HUES48 (cell line): Measurements from ENCODE around the gene CX3CL1.
"Not testable (repeated sequence)": the region's sequence is repeated elsewhere in the genome, so short reads cannot be mapped to it uniquely, and the experiment has no call there.

Experiments used
- H3K27ac ChIP-seq: one replicate; pipeline ENCODE4 v1.7.0; 2013; ENCODE audit warnings: low read depth, low read length, inconsistent platforms
- H3K27me3 ChIP-seq: 2 replicates; pipeline ENCODE4 v1.6.1; 2013; ENCODE audit warnings: mild to moderate bottlenecking, low read length; ENCODE audit not compliant: control insufficient read depth, insufficient read depth
- H3K36me3 ChIP-seq: 2 replicates; pipeline ENCODE4 v1.6.1; 2013; ENCODE audit warnings: low read length; ENCODE audit not compliant: control insufficient read depth, insufficient read depth
- H3K4me1 ChIP-seq: 2 replicates; pipeline ENCODE4 v1.6.1; 2013; ENCODE audit warnings: mild to moderate bottlenecking, low read length; ENCODE audit not compliant: control insufficient read depth, insufficient read depth
- H3K4me3 ChIP-seq: 2 replicates; pipeline ENCODE4 v1.5.1; 2013; ENCODE audit warnings: mild to moderate bottlenecking, low read depth, low read length
- H3K9ac ChIP-seq: 2 replicates; pipeline ENCODE4 v1.6.1; 2013; ENCODE audit warnings: mild to moderate bottlenecking, low read depth, low read length, moderate library complexity
- H3K9me3 ChIP-seq: 2 replicates; pipeline ENCODE4 v1.6.1; 2013; ENCODE audit warnings: low read length; ENCODE audit not compliant: control insufficient read depth, insufficient read depth

CX3CL1 gene

DNA sequence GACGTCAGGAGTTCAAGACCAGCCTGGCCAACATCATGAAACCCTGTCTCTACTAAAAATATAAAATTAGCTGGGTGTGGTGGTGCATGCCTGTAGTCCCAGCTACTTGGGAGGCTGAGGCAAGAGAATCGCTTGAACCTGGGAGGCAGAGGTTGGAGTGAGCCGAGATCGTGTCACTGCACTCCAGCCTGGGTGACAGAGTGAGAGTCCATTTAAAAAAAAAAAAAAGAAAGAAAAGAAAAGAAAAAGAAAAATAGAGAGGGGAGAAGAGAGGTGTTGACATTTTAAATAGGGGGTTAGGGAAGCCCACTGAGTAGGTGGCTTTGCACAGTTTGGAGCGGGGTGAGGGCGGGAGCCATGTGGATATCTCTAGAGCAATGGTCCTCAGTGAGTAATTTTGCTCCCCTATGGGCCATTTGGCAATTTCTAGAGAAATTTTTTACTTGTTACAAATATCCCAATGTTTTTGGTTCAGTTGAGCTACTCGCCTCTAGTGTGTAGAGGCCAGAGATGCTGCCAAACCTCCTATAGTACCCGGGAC lies 2.7 kb downstream of the CX3CL1 start:
- H3K9me3 ChIP-seq, H3K36me3 ChIP-seq, H3K9ac ChIP-seq, H3K27ac ChIP-seq, H3K4me3 ChIP-seq, H3K27me3 ChIP-seq: not testable (repeated sequence)
- H3K4me1 ChIP-seq: peaks cover 26% of the 10 kb centered on the region

DNA sequence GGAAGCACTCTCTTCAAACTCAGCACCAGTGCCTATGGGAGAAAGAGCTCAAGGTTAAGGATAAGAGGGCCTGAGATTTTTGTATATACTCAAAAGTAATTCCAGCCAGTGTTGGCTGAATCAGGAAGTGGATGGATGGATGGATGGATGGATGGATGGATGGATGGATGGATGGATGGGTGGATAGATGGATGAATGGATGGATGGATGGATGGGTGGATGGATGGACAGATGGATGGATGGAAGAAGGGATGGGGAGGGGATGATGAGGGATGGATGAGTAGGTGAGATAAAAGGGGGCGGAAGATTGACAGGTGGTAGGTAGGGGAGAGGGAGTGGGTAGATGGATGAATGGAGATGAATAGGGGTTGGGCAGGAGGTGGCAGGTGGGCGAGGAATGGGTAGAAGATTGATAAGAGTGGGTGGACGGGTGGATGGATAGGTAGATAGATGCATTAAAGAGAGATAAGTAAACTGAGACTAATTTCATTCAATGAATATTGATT lies 4.1 kb downstream of the CX3CL1 start:
- Histone ChIP-seq H3K9me3 (no peaks in the 10 kb centered on the region), H3K4me1 (peaks cover 26% of the 10 kb centered on the region), H3K36me3 (no peaks in the 10 kb centered on the region), H3K27ac (no peak overlapping the region), H3K27me3 (no peaks in the 10 kb centered on the region), H3K4me3 (no peak overlapping the region), H3K9ac (no peak overlapping the region)

DNA sequence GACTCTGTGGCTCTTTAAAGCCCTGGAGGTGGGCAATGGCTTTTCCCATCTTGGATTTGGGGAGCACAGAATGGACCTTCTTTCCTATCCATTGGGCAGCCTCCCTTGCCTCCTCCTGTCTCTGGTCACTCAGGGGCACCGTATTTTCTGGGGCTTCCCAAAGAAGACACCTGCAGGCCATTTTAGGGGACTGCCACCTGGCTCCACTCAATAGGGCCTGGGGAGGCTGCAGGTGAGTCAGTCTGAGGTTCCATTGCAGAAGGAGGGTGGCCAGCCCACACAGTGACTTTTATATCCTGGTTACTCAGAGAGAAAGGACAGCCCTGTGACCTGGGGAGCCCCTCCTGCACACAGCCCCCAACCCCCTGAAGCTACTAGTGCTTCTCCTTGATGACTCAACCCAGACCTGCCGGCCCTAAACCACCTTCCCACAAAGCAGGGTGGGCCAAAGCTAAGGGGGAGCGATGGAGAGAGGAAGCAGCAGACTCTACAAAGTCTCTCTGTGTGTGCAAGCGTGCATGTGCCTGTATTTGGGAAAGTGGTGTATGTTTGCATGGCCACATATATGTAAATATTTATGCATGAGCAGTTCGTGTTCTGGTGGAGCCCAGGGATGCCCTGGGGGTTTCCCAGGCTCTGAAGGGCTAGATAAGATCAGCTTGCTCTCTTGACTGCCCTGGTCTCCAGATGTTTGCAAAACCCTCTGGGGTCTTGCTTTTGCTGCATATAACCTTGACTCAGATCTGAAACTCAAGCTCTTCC lies 5.0 kb downstream of the CX3CL1 start:
- H3K36me3 ChIP-seq: no peaks in the 10 kb centered on the region

DNA sequence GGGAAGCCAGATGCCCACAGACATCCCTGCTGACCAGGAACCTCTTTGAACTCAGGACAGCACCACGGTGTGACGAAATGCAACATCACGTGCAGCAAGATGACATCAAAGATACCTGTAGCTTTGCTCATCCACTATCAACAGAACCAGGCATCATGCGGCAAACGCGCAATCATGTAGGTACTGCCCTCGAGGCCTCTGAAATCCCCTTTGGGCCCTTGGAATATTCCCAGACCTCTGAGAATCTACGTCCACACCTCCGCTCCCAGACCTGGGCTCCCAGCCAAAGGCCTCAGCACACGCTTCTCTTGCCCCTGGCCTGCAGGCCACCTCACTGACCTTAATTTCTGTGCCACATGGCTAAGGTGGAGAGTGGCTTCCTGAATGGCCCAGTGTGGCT lies 7.3 kb downstream of the CX3CL1 start:
- Histone ChIP-seq H3K27ac (no peak overlapping the region), H3K4me1 (no peaks in the 10 kb centered on the region), H3K27me3 (no peaks in the 10 kb centered on the region), H3K36me3 (no peaks in the 10 kb centered on the region), H3K9ac (no peak overlapping the region), H3K4me3 (no peak overlapping the region), H3K9me3 (no peaks in the 10 kb centered on the region)

More for the DNA sequence above, 5.0 kb downstream of the CX3CL1 start:
- no peaks in the 10 kb centered on the region for H3K9me3 ChIP-seq
- peak overlapping the region; percentile 67 for H3K27ac ChIP-seq
- peaks cover 20% of the 10 kb centered on the region for H3K4me1 ChIP-seq
- H3K9ac ChIP-seq: no peak overlapping the region
- no peaks in the 10 kb centered on the region for H3K27me3 ChIP-seq
- H3K4me3 ChIP-seq: no peak overlapping the region

DNA sequence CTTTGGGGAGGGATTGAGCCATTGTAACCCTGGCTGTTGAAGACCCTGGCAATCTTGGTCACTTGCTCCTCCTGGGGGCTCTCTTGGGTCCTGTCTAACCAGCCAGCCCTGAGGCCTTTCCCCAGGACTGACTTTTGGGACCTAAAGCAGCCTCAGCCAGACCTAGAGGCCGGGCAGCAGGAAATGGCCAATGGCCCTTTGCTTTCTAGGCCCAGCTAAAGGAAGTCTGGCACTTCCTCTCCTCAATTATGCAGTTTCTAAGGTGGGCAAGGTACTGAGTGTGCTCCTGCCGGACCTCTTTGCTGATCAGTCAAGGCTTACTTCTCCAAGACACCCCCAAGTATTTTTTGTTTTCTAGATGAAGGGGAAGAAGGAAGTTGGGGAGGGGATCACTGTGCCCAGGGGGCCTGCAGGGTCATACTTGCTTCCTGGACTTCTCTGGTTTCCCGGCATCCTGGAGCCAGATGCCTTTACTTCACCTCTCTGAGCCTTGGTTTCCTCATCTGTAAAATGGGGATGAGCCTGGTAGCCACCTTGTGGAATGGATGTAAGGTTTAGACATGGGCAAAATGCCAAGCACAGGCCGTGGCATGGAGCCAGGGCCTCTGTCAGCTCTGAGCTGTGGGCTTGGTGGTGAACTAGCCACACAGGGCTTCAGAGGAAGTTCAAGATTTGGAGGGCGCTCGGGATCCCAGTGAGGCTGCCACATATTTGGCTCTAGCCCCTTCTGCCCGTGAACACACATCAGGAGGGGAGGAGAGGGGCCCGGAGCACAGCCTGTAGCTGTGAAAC lies 8.6 kb downstream of the CX3CL1 start:
- Histone ChIP-seq H3K4me3 (no peak overlapping the region), H3K4me1 (no peaks in the 10 kb centered on the region), H3K27ac (no peak overlapping the region), H3K9ac (no peak overlapping the region), H3K27me3 (no peaks in the 10 kb centered on the region), H3K9me3 (no peaks in the 10 kb centered on the region), H3K36me3 (no peaks in the 10 kb centered on the region)

DNA sequence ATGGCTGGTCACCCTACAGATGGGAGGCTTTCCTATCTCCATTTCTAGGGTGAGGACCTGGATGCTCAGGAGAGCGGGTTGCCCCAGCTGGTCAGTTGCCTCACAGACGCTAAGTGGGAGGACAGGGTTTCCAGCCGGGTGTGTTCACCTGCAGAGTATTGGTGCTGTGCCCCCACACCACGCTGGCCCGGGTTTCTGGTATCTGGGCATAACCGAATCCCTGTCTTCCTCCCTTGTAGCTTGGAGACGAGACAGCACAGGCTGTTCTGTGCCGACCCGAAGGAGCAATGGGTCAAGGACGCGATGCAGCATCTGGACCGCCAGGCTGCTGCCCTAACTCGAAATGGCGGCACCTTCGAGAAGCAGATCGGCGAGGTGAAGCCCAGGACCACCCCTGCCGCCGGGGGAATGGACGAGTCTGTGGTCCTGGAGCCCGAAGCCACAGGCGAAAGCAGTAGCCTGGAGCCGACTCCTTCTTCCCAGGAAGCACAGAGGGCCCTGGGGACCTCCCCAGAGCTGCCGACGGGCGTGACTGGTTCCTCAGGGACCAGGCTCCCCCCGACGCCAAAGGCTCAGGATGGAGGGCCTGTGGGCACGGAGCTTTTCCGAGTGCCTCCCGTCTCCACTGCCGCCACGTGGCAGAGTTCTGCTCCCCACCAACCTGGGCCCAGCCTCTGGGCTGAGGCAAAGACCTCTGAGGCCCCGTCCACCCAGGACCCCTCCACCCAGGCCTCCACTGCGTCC lies 9.7 kb downstream of the CX3CL1 start:
- H3K9ac ChIP-seq: no peak overlapping the region
- no peaks in the 10 kb centered on the region; the same call in 1 of the 2 replicates for H3K4me1 ChIP-seq
- H3K4me3 ChIP-seq: no peak overlapping the region
- no peaks in the 10 kb centered on the region for H3K9me3 ChIP-seq
- no peaks in the 10 kb centered on the region for H3K36me3 ChIP-seq
- no peaks in the 10 kb centered on the region for H3K27me3 ChIP-seq
- H3K27ac ChIP-seq: no peak overlapping the region

DNA sequence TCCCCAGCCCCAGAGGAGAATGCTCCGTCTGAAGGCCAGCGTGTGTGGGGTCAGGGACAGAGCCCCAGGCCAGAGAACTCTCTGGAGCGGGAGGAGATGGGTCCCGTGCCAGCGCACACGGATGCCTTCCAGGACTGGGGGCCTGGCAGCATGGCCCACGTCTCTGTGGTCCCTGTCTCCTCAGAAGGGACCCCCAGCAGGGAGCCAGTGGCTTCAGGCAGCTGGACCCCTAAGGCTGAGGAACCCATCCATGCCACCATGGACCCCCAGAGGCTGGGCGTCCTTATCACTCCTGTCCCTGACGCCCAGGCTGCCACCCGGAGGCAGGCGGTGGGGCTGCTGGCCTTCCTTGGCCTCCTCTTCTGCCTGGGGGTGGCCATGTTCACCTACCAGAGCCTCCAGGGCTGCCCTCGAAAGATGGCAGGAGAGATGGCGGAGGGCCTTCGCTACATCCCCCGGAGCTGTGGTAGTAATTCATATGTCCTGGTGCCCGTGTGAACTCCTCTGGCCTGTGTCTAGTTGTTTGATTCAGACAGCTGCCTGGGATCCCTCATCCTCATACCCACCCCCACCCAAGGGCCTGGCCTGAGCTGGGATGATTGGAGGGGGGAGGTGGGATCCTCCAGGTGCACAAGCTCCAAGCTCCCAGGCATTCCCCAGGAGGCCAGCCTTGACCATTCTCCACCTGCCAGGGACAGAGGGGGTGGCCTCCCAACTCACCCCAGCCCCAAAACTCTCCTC lies 10.4 kb downstream of the CX3CL1 start:
- H3K9me3 ChIP-seq: no peaks in the 10 kb centered on the region
- no peaks in the 10 kb centered on the region; the same call in 1 of the 2 replicates for H3K4me1 ChIP-seq
- H3K36me3 ChIP-seq: no peaks in the 10 kb centered on the region
- H3K27ac ChIP-seq: no peak overlapping the region
- H3K27me3 ChIP-seq: no peaks in the 10 kb centered on the region
- no peak overlapping the region for H3K9ac ChIP-seq
- H3K4me3 ChIP-seq: no peak overlapping the region

DNA sequence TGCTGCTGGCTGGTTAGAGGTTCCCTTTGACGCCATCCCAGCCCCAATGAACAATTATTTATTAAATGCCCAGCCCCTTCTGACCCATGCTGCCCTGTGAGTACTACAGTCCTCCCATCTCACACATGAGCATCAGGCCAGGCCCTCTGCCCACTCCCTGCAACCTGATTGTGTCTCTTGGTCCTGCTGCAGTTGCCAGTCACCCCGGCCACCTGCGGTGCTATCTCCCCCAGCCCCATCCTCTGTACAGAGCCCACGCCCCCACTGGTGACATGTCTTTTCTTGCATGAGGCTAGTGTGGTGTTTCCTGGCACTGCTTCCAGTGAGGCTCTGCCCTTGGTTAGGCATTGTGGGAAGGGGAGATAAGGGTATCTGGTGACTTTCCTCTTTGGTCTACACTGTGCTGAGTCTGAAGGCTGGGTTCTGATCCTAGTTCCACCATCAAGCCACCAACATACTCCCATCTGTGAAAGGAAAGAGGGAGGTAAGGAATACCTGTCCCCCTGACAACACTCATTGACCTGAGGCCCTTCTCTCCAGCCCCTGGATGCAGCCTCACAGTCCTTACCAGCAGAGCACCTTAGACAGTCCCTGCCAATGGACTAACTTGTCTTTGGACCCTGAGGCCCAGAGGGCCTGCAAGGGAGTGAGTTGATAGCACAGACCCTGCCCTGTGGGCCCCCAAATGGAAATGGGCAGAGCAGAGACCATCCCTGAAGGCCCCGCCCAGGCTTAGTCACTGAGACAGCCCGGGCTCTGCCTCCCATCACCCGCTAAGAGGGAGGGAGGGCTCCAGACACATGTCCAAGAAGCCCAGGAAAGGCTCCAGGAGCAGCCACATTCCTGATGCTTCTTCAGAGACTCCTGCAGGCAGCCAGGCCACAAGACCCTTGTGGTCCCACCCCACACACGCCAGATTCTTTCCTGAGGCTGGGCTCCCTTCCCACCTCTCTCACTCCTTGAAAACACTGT lies 11.3 kb downstream of the CX3CL1 start:
- Histone ChIP-seq H3K9ac (no peak overlapping the region), H3K36me3 (no peaks in the 10 kb centered on the region), H3K27ac (no peak overlapping the region), H3K9me3 (no peaks in the 10 kb centered on the region), H3K4me1 (no peaks in the 10 kb centered on the region; the same call in 1 of the 2 replicates), H3K4me3 (no peak overlapping the region), H3K27me3 (no peaks in the 10 kb centered on the region)

DNA sequence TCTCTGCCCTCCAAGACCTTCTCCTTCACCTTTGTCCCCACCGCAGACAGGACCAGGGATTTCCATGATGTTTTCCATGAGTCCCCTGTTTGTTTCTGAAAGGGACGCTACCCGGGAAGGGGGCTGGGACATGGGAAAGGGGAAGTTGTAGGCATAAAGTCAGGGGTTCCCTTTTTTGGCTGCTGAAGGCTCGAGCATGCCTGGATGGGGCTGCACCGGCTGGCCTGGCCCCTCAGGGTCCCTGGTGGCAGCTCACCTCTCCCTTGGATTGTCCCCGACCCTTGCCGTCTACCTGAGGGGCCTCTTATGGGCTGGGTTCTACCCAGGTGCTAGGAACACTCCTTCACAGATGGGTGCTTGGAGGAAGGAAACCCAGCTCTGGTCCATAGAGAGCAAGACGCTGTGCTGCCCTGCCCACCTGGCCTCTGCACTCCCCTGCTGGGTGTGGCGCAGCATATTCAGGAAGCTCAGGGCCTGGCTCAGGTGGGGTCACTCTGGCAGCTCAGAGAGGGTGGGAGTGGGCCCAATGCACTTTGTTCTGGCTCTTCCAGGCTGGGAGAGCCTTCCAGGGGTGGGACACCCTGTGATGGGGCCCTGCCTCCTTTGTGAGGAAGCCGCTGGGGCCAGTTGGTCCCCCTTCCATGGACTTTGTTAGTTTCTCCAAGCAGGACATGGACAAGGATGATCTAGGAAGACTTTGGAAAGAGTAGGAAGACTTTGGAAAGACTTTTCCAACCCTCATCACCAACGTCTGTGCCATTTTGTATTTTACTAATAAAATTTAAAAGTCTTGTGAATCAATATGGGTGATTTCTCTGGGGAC lies 12.2 kb downstream of the CX3CL1 start:
- Histone ChIP-seq H3K4me1 (no peaks in the 10 kb centered on the region; the same call in 1 of the 2 replicates), H3K9ac (no peak overlapping the region), H3K27ac (no peak overlapping the region), H3K4me3 (no peak overlapping the region), H3K9me3 (no peaks in the 10 kb centered on the region), H3K27me3 (no peaks in the 10 kb centered on the region), H3K36me3 (no peaks in the 10 kb centered on the region)
